NK-92 treated with Interleukin-12 subunit alpha and Interleukin-12 subunit beta, amount 100 ng/mL, for 24 hours (cell line): ENCODE results near the gene FFAR2.
"Not testable (repeated sequence)": the region's sequence is repeated elsewhere in the genome, so short reads cannot be mapped to it uniquely, and the experiment has no call there.

Experiments used
- DNase-seq: peaks from one replicate; lab custom pipeline; 2025; lab: John Stamatoyannopoulos, UW

FFAR2 gene

DNA sequence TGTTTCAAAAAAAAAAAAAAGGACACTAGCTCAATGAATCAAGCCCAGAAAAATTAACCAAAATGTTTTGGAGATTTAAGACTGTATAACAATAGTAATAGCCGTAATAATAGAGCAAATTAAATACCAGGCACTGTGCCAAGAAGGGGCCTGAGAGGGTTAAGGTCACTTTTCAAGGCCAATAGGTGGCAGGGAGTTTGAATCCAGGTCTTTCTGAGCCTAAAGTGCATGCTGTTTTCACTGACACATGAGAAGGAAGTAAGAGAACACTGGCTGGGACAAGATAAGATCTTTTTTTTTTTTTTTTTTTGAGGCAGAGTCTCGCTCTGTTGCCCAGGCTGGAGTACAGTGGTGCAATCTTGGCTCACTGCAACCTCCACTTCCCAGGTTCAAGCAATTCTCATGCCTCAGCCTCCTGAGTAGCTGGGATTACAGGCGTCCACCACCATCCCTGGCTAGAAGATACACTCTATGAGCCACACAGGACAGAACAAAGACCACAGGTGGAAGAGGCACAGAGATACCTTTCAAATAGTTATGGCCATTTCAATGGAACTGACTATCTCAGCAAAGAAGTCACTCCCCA lies 7.7 kb downstream of the FFAR2 start:
- no peak for DNase-seq

DNA sequence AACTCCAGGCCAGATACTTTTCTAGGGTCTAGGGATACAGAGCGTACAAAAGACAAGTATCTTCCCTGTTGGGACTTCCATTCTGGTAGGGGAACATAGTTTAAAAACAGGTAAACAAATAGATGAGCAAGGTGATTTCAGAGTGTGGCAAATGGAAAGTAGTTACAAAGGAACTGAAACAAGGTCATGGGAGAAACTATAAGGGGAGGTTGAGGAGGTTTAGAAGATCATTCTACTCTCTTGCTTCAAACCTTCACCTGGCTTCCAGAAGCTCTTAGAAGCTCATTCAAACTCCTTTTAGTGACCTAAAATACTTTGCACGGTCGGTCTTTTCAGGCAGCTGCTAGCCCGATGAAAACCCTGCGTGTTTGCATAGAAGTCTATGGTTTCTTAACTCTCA lies 9.1 kb downstream of the FFAR2 start:
- DNase-seq: no peak

DNA sequence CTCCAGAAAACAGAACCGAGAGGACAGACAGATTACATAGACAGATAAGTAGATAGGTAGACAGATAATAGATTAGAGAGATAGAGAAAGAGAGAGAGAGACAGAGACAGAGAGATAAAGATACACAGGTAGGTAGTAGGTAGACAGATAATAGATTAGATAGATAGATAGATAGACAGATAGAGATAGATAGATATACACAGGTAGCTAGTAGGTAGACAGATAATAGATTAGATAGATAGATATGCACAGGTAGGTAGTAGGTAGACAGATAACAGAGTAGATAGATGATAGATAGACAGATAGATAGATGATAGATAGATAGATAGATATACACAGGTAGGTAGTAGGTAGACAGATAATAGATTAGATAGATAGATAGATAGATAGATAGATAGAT lies 10.1 kb downstream of the FFAR2 start:
- no peak for DNase-seq

GRCh38 chr19:35458731-35459391 lies 10.8 kb downstream of the FFAR2 start:
- DNase-seq: no peak

GRCh38 chr19:35459414-35460082 lies 11.5 kb downstream of the FFAR2 start:
- DNase-seq: no peak

DNA sequence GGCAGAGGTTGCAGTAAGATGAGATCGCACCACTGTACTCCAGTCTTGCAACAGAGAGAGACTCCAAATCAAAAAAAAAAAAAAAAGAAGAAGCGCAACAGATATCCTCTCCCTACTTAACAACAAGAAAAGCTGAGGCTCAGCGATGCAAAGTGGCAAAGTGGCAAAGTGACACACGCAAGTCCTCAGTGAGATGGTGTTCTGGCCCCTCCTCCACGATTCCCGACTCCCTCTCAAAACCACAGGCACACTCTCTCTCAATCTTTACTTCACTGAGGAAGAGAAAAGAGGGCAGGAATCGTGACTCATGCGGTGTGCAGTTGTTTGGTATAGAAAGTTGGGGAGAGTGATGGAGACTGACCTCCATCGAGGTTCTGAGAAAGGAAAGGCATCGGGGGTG lies 12.6 kb downstream of the FFAR2 start:
- no peak for DNase-seq

DNA sequence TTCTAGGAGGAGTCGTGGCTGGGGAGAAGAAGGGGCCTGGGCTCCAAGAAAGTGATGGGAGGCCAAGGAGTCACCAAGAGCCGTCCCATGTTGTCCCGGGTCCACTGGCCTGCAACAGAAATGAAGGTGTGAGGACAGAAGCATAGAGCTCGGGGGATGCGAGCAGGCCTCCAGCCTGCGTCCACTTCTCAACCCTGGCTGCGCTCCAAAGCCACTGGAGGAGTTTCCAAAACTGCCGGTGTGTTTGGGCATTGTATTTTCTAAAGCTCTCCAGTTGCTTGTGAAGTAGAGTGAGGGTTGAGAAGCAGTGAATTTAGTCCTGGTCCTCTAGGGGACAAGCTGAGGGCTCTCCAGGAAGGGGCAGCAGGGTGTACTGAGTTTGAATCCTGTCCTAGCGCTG lies 13.0 kb downstream of the FFAR2 start:
- DNase-seq: no peak

GRCh38 chr19:35461788-35462187 lies 13.7 kb downstream of the FFAR2 start:
- DNase-seq: not testable (repeated sequence)

DNA sequence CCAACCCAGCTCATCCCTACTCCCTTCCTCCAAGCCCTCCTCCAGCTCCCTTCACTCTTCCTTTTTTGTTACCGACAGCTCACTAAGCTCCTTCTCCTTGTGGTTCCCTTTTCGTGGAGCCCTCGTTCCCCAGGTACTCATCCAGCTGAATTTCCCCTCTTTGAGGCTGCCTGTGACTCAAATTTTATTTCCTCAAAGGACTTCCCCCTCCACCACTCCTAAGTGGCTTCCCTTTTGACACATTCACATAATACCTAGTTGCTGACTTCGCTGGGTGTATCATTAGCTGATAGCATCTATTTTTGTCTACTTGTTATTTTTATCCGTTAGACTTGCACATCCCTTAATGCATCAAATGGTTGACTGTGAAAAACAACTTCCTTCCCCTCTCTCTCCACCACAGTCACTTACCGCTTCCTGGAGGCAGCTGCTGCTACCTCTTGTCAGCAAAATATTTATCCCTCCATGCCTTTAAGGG lies 14.5 kb downstream of the FFAR2 start:
- peak; percentile 48 for DNase-seq

DNA sequence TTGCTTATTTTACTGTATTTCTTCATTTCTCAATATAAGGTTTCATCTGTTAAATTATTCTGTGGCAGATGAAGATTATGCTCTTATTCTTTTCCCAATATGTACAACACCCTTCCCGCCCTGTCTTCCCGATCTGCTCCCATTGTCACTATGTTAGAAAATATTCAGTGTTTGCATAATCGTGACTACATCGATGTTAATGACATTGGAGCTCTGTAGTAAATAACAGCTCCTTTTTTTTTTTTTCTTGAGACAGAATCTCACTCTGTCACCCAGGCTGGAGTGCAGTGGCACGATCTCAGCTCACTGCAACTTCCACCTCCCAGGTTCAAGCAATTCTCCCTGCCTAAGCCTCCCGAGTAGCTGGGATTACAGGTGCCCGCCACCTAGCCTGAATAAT lies 14.9 kb downstream of the FFAR2 start:
- DNase-seq: not testable (repeated sequence)

DNA sequence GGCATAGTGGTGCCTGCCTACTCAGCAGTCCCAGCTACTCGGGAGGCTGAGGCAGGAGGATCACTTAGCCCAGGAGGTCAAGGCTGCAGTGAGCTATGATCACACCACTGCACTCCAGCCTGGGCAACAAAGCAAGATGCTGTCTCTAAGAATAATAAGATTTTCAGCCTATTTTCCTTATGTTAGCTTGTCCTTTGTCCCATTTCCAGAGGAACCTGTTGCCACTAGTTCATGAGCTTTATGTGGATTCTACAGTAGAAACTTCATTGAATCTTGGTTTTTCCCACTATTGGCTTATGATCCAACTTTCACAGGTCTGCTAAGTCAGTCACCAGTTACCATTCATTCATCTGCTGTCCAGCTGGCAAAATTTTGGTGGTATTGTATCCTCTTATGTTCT lies 18.2 kb downstream of the FFAR2 start:
- DNase-seq: no peak

DNA sequence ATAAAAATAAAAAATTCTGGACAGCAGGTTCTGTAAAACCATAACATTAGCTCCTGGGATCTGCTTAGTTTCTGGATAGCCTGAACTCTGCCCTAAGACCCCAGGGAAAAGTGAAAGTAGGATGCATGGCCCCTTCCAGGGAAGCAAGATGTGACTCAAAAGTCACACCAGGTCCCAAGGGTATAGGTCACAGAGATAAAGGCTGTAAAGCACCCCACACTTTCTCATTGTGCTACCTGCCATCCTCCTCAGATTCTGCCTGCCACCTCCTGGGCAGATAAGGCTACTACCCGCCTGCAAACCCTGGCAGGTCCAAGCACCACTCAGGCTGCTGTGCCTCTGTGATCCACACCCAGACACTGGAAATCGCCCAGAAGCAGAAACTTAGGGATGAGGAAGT lies 20.6 kb downstream of the FFAR2 start:
- peak; percentile 50 for DNase-seq

DNA sequence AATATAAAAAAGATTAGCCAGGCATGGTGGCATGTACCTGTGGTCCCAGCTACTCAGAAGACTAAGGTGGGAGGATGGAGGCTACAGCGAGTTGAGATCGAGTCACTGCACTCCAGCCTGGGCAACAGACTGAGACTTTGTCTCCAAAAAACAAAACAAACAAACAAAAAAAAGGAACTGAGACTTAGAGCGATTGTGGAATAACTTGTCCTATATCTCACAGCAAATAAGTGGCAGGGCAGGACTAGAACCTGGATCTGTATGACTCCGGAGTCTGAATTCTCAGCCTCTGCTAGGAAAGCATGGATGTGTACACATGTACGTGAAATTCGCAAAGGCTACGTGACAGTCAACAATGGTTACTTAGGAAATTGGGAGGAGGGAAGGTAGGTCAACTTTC lies 22.1 kb downstream of the FFAR2 start:
- no peak for DNase-seq

- not testable (repeated sequence) for DNase-seq
These were observed 23.0 kb downstream of the FFAR2 start for GRCh38 chr19:35471075-35471474.

DNA sequence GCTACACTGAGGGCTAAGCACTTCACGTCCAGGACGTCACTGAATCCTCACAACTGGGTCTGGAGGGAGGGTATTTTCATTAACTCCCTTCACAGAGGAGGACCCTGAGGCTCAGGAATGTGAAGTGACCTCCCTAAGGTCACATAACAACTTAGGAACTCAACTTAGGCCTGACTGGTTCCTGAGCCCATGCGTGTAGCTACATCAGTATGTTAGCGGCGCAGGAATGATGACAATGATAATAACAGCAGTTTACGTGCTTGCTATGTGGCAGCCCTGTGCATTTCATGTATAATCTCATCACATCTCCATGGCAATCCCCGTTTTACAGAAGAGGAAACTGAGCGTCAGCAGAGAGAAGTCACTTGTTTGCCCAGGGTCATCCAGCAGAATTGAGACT lies 23.9 kb downstream of the FFAR2 start:
- no peak for DNase-seq

GRCh38 chr19:35474104-35474503 lies 26.0 kb downstream of the FFAR2 start:
- no peak for DNase-seq

DNA sequence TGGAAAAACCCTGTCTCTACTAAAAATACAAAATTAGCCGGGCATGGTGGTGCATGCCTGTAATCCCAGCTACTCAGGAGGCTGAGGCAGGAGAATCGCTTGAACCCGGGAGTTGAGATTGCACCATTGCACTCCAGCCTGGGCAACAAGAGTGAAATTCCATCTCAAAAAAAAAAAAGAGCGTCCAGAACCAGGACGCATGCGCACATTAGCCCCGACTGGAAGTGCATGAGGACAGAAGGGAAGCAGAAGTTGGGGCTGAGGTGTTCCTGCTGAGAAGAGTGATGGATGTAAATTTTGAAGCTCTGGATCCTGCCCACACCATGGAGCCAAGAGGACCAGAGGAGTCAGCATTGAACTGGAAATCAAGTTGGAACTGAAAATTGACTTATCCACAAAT lies 26.5 kb downstream of the FFAR2 start:
- not testable (repeated sequence) for DNase-seq

- DNase-seq: no peak
These were observed 28.1 kb downstream of the FFAR2 start for GRCh38 chr19:35476149-35476548.

GRCh38 chr19:35478794-35479677 lies 31.0 kb downstream of the FFAR2 start:
- DNase-seq: no peak

DNA sequence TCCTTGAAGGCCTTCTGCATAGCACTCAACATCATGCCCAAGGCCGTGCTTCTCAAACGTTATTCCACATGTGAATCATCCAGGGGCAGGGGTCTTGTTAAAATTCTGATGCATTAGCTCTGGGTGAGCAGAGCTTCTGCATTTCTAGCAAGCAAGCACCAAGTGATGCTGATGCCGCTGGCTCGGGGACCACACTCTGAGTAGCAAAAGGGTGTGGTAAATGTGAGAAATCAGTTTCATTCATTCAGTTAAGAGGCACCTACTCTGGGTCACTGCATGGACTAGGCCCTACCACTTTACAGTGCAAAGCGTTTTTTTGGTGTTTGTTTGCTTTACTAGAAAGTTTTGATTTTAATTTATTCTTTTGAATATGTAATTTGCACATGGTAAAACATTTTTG lies 35.0 kb downstream of the FFAR2 start:
- no peak for DNase-seq

DNA sequence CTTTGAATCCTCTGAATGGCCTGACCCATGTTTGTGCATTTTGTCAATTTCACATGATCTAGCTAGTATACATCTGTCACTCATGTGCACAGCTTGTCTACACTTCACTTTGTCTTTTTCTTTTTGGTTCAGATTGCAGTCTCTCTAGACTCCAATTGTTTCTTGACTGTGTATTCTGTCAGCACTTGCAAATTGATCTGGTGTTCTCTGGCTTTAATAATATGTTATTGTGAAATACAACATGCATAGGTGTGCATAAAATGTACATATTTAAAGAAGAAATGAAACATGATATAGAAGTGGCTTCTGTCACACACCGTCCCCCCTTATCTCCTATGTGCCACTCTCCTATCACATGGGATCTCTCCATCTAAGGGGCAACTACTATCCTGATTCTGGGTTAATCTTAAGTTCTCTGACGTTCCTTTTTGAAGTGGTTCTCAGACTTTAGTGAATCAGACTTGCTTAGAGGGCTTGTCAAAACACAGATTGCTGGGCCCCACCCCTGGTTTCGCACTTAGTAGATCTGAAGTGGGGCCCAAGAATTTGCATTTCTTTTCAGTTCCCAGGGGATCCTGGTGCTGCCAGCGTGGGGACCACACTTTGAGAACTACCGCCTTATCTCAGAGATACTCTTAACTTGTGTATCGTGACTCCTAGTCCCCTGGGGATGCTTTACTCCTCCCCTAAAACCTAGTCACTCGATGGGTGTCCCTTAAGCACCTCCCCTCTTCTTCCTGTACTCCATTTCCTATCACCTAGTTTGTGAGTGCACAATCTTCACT lies 36.4 kb downstream of the FFAR2 start:
- DNase-seq: no peak

DNA sequence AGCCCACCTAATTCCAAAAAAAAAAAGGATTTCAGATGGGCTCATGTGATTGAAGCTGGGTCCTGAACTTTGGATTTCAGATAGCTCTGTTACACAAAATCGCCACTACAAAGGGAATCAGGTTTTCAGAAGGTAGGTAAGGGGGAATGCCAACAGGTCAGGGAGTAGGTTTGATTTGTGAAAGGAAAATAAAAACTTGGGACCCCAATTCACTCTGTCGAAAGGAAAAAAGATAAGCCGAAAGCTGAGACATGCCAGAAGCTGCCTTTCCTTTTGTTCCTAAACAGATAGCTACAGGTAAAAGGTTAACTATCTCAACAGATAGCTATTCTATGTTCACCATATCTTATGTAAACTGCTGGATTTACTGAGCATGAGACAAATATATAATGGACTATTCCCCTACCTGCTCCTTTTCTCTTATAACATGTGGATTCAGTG lies 38.2 kb downstream of the FFAR2 start:
- DNase-seq: no peak
